Nephron progenitor cell (in vitro differentiated cells): Measurements from ENCODE around the gene FOXA3.

Source experiments
- DNase-seq: peaks from one replicate; pipeline ENCODE4 v3.0.0; 2021
- H3K27ac Mint-ChIP-seq: 2 replicates; pipeline ENCODE4 v1.8.0; 2021; ENCODE audit warnings: mild to moderate bottlenecking, moderate library complexity, mixed read lengths
- H3K27me3 Mint-ChIP-seq: 2 replicates; pipeline ENCODE4 v1.8.0; 2021; ENCODE audit warnings: mild to moderate bottlenecking, low read depth, mixed read lengths; ENCODE audit not compliant: poor library complexity
- H3K36me3 Mint-ChIP-seq: 2 replicates; pipeline ENCODE4 v1.8.0; 2021; ENCODE audit warnings: low read depth, mixed read lengths
- H3K4me1 Mint-ChIP-seq: 2 replicates; pipeline ENCODE4 v1.8.0; 2021; ENCODE audit warnings: mixed read lengths
- H3K4me3 Mint-ChIP-seq: 2 replicates; pipeline ENCODE4 v1.8.0; 2021; ENCODE audit warnings: mild to moderate bottlenecking, moderate library complexity, mixed read lengths
- H3K9me3 Mint-ChIP-seq: 2 replicates; pipeline ENCODE4 v1.8.0; 2021; ENCODE audit warnings: mild to moderate bottlenecking, moderate library complexity, mixed read lengths
- TF ChIP-seq, protein P1 (sequence below): fragments of 200-600 bp; sonication (generic); IDR thresholded peaks from 2 replicates; pipeline ENCODE4 v1.5.0; 2021; ENCODE audit warnings: antibody characterized with exemption

Gene FOXA3

GRCh38 chr19:45873219-45873772, 9.2 kb downstream of the FOXA3 start:
- Mint-ChIP-seq H3K27me3 (peaks cover 3% of the 10 kb centered on the region), H3K36me3 (no peaks in the 10 kb centered on the region), H3K9me3 (no peaks in the 10 kb centered on the region), H3K27ac (no peak overlapping the region), H3K4me3 (no peak overlapping the region), H3K4me1 (peaks cover 50% of the 10 kb centered on the region)
- DNase-seq, result no peak
- TF ChIP-seq, protein P1, sequence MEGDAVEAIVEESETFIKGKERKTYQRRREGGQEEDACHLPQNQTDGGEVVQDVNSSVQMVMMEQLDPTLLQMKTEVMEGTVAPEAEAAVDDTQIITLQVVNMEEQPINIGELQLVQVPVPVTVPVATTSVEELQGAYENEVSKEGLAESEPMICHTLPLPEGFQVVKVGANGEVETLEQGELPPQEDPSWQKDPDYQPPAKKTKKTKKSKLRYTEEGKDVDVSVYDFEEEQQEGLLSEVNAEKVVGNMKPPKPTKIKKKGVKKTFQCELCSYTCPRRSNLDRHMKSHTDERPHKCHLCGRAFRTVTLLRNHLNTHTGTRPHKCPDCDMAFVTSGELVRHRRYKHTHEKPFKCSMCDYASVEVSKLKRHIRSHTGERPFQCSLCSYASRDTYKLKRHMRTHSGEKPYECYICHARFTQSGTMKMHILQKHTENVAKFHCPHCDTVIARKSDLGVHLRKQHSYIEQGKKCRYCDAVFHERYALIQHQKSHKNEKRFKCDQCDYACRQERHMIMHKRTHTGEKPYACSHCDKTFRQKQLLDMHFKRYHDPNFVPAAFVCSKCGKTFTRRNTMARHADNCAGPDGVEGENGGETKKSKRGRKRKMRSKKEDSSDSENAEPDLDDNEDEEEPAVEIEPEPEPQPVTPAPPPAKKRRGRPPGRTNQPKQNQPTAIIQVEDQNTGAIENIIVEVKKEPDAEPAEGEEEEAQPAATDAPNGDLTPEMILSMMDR, result no peak

GRCh38 chr19:45874620-45874966, 10.5 kb downstream of the FOXA3 start:
- no peak for DNase-seq
- TF ChIP-seq, protein P1, result no peak
- Mint-ChIP-seq H3K4me1 (peaks cover 56% of the 10 kb centered on the region), H3K27me3 (peaks cover 3% of the 10 kb centered on the region), H3K4me3 (peak overlapping the region; percentile 35), H3K9me3 (no peaks in the 10 kb centered on the region), H3K27ac (peak overlapping the region; percentile 82), H3K36me3 (no peaks in the 10 kb centered on the region)

- Mint-ChIP-seq H3K27me3 (peaks cover 4% of the 10 kb centered on the region), H3K4me1 (peaks cover 60% of the 10 kb centered on the region), H3K36me3 (no peaks in the 10 kb centered on the region), H3K27ac (peak overlapping the region; percentile 2), H3K9me3 (no peaks in the 10 kb centered on the region), H3K4me3 (peak overlapping the region; percentile 65)
- TF ChIP-seq, protein P1, result no peak
- no peak for DNase-seq
Measured at GRCh38 chr19:45876161-45876410, 12.0 kb downstream of the FOXA3 start.

GRCh38 chr19:45876411-45877197, 12.5 kb downstream of the FOXA3 start:
- Mint-ChIP-seq H3K4me1 (peaks cover 65% of the 10 kb centered on the region), H3K27ac (peak overlapping the region; percentile 2), H3K9me3 (no peaks in the 10 kb centered on the region), H3K4me3 (peak overlapping the region; percentile 65), H3K27me3 (peaks cover 4% of the 10 kb centered on the region), H3K36me3 (no peaks in the 10 kb centered on the region)
- TF ChIP-seq, protein P1, result no peak
- peak; percentile 64 for DNase-seq

DNA sequence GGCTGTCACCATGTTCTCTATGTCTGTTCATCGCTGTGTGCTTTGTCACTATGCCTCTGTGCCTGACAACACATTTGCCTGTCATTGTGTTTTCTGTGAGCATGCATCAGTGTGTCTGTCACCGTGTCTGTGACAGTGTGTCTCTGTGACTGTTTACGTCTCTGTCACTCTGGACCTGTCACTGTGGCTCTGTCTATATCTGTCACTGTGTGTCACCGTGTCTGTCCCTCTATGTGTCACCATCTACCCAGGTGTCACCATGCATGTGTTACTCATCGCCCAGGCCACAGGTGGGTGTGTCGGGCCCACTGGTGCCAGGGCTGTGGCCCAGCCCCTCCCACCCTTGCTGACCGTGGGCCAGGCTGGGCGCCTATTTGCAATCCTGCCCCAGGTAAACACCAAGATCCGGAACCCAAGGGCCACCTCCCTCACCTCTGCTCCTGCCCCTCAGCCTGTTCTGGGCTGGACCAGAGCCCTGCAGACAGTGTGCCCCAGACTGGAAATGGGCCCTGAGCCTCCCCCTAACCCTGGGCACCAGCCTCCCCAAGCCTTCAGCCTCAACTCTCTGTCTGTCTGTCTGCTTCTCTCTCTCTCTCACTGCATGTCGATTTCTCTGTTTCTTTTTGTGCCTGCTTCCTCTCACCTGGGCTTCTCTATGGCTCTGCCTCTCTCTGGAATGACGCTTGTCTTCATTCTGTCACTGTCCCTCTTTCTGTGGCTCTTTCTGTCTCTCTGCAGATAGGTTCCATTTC, 14.1 kb downstream of the FOXA3 start:
- no peaks in the 10 kb centered on the region for H3K9me3 Mint-ChIP-seq
- peaks cover 4% of the 10 kb centered on the region for H3K27me3 Mint-ChIP-seq
- H3K4me3 Mint-ChIP-seq, result peak overlapping the region; percentile 8
- TF ChIP-seq, protein P1, result no peak
- peaks cover 74% of the 10 kb centered on the region for H3K4me1 Mint-ChIP-seq
- H3K27ac Mint-ChIP-seq, result no peak overlapping the region
- DNase-seq, result no peak
- peaks cover under 1% of the 10 kb centered on the region for H3K36me3 Mint-ChIP-seq
